ENCODE data around the gene ADM2. TPM values are rescaled to one million over a fixed set of nuclear protein-coding genes. Genes with fewer than 3 reads are reported as not detected.

The ADM2 gene
- total and polyA plus RNA-seq, 2 of the 13 experiments (the other 11 are each of a cell fraction or from before 2014, with no cell fraction given), result 1.2 to 3.0 TPM

DNA sequence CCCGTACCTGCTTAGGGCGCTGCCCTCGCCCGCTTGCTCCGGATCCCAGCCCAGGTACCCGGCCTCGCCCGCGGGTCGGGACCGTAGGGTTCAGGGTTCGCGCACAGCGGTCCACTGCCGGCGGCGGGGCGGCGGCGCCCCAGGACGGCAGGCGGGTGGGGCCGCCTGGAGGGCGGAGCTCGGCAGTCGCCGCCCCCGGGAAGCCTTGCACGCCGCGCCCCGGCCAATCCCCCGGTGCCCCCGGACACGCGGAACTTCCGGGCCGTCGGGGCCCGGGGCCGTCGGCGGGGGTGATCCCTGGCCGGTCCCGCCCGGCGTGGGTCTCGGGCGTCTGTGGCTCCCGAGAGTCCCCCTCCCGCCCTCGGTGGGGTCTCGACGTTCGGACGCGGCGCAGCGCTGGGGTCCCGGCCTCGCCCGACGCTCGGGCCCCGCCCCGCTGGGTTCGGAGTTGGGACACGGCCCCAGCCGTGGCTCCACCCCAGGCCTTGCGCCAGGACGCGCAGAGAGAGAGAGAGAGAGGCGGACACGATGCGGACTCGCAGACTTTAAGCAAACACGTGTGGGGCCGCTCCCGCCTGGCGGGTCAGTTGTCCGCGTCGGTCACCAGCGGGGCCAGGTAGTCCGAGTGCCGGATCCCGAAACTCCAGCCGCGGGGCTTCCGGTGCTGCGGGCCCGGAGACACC is 48.7 kb downstream of the ADM2 start, which contains the start of gene TYMP (continued):
- no peak for TF ChIP-seq ZMYM3 (CRISPR knock-in tag; IDR thresholded peaks at IDR 0.05)
- TF ChIP-seq ZNF441 (CRISPR knock-in tag; IDR thresholded peaks at IDR 0.05; ENCODE audit: borderline replicate concordance), result peak; percentile 64
- no peak for TF ChIP-seq SRSF9 (IDR thresholded peaks at IDR 0.05; ENCODE audit: borderline replicate concordance, insufficient read depth, low read depth, low read length, poor library complexity, severe bottlenecking)
- TF ChIP-seq, protein P1, sequence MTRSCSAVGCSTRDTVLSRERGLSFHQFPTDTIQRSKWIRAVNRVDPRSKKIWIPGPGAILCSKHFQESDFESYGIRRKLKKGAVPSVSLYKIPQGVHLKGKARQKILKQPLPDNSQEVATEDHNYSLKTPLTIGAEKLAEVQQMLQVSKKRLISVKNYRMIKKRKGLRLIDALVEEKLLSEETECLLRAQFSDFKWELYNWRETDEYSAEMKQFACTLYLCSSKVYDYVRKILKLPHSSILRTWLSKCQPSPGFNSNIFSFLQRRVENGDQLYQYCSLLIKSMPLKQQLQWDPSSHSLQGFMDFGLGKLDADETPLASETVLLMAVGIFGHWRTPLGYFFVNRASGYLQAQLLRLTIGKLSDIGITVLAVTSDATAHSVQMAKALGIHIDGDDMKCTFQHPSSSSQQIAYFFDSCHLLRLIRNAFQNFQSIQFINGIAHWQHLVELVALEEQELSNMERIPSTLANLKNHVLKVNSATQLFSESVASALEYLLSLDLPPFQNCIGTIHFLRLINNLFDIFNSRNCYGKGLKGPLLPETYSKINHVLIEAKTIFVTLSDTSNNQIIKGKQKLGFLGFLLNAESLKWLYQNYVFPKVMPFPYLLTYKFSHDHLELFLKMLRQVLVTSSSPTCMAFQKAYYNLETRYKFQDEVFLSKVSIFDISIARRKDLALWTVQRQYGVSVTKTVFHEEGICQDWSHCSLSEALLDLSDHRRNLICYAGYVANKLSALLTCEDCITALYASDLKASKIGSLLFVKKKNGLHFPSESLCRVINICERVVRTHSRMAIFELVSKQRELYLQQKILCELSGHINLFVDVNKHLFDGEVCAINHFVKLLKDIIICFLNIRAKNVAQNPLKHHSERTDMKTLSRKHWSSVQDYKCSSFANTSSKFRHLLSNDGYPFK (CRISPR knock-in tag; IDR thresholded peaks at IDR 0.05; ENCODE audit: borderline replicate concordance), result peak; percentile 56; the same call in 1 of the 2 replicates
- TF ChIP-seq SMYD3 (CRISPR knock-in tag; IDR thresholded peaks at IDR 0.05), result no peak
- TF ChIP-seq, protein P2, sequence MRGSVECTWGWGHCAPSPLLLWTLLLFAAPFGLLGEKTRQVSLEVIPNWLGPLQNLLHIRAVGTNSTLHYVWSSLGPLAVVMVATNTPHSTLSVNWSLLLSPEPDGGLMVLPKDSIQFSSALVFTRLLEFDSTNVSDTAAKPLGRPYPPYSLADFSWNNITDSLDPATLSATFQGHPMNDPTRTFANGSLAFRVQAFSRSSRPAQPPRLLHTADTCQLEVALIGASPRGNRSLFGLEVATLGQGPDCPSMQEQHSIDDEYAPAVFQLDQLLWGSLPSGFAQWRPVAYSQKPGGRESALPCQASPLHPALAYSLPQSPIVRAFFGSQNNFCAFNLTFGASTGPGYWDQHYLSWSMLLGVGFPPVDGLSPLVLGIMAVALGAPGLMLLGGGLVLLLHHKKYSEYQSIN (CRISPR knock-in tag; IDR thresholded peaks at IDR 0.05; ENCODE audit: borderline replicate concordance), result no peak
- TF ChIP-seq ASH2L (IDR thresholded peaks at IDR 0.05; ENCODE audit: insufficient read length, low read depth, low read length), result peak; percentile 25
- no peak for TF ChIP-seq ETV6 (CRISPR knock-in tag; conservative IDR thresholded peaks at IDR 0.05)
- TF ChIP-seq ZNF773 (CRISPR knock-in tag; IDR thresholded peaks at IDR 0.05; ENCODE audit: borderline replicate concordance), result 0 out of 2 replicates have a peak, but pooled peaks have one; percentile 46
- no peak for TF ChIP-seq NFE2 (CRISPR knock-in tag; IDR thresholded peaks at IDR 0.05)
- no peak for TF ChIP-seq HDAC1 (CRISPR knock-in tag; IDR thresholded peaks at IDR 0.05)
- no peak for TF ChIP-seq JARID2 (CRISPR knock-in tag; IDR thresholded peaks at IDR 0.05; ENCODE audit: insufficient replicate concordance)
- no peak for TF ChIP-seq SP1 (IDR thresholded peaks at IDR 0.05)
- peak; percentile 55; the same call in 1 of the 2 replicates for TF ChIP-seq SP1 (CRISPR knock-in tag; IDR thresholded peaks at IDR 0.05)
- TF ChIP-seq ZNF367 (CRISPR knock-in tag; IDR thresholded peaks at IDR 0.05; ENCODE audit: borderline replicate concordance), result 0 out of 2 replicates have a peak, but pooled peaks have one; percentile 27
- TF ChIP-seq BRD4 (CRISPR knock-in tag; IDR thresholded peaks at IDR 0.05), result peak; percentile 92
- TF ChIP-seq, protein P3, sequence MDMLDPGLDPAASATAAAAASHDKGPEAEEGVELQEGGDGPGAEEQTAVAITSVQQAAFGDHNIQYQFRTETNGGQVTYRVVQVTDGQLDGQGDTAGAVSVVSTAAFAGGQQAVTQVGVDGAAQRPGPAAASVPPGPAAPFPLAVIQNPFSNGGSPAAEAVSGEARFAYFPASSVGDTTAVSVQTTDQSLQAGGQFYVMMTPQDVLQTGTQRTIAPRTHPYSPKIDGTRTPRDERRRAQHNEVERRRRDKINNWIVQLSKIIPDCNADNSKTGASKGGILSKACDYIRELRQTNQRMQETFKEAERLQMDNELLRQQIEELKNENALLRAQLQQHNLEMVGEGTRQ (IDR thresholded peaks at IDR 0.05; ENCODE audit: low read depth, low read length), result no peak
- TF ChIP-seq, protein P3 (CRISPR knock-in tag; IDR thresholded peaks at IDR 0.05; ENCODE audit: borderline replicate concordance), result no peak
- TF ChIP-seq ZNF567 (CRISPR knock-in tag; IDR thresholded peaks at IDR 0.05; ENCODE audit: borderline replicate concordance), result no peak
- TF ChIP-seq CSRNP2 (CRISPR knock-in tag; conservative IDR thresholded peaks at IDR 0.05; ENCODE audit: low read depth), result 0 out of 2 replicates have a peak, but pooled peaks have one; percentile 44
- TF ChIP-seq ZNF138 (CRISPR knock-in tag; IDR thresholded peaks at IDR 0.05; ENCODE audit: low read depth), result peak; percentile 45; the same call in 1 of the 2 replicates
- peak; percentile 75 for TF ChIP-seq RXRA (CRISPR knock-in tag; IDR thresholded peaks at IDR 0.05)

Data from HepG2 (cell line).